Ovary (tissue), 9 donors: Measurements from ENCODE around the gene GLE1. TPM values are rescaled to one million over a fixed set of nuclear protein-coding genes. Genes with fewer than 3 reads are reported as not detected.
A peak's percentile ranks its signal among the peaks of the same experiment; 100 is the strongest.

ENCODE experiments used
- DNase-seq, 5 donors: peaks; one replicate each; pipeline ENCODE4 v3.0.0-alpha.2; 2019 to 2020
- H3K27ac ChIP-seq, 2 donors: fragments of 200-600 bp; one replicate each; pipeline versions ENCODE4 v1.5.1 to v1.8.0; 2019 to 2022
- H3K27me3 ChIP-seq: fragments of 200-600 bp; one replicate; pipeline ENCODE4 v1.8.0; 2022
- H3K36me3 ChIP-seq: fragments of 200-600 bp; sonication (generic); one replicate; pipeline ENCODE4 v1.5.1; 2019
- H3K4me1 ChIP-seq: one replicate; pipeline ENCODE4 v1.8.1; 2013; ENCODE audit warnings: mild to moderate bottlenecking, moderate library complexity; ENCODE audit not compliant: insufficient read depth
- H3K4me3 ChIP-seq: fragments of 200-600 bp; sonication (generic); one replicate; pipeline ENCODE4 v1.5.1; 2017
- H3K9me3 ChIP-seq, 2 donors: fragments of 200-600 bp in 1 of 2; sonication (generic) in 1 of 2; one replicate each; pipeline versions ENCODE4 v1.5.1 to v1.8.1; 2013 to 2019; ENCODE audit warnings: mild to moderate bottlenecking in 1 of 2, moderate library complexity in 1 of 2
- CTCF ChIP-seq, 3 donors: fragments of 450-650 bp in 2 of 3; fragments of 200-600 bp in 1 of 3; IDR thresholded peaks; one replicate each; pipeline versions ENCODE4 v1.5.1 to v1.8.0; 2016 to 2022; ENCODE audit warnings: antibody characterized with exemption in 3 of 3, mild to moderate bottlenecking in 1 of 3
- EP300 ChIP-seq: sonication (generic); formaldehyde crosslinking; IDR thresholded peaks from one replicate; pipeline ENCODE4 v1.6.1; 2017; ENCODE audit warnings: antibody characterized with exemption
- POLR2A ChIP-seq: fragments of 450-650 bp; IDR thresholded peaks from one replicate; pipeline ENCODE4 v1.6.1; 2017; ENCODE audit warnings: antibody characterized with exemption, mild to moderate bottlenecking, moderate library complexity
- WGBS, 3 donors: extraction: QIAGEN DNeasy Blood & Tissue Kit in 1 of 3; methylation state at CpG; one replicate each; pipeline versions ENCODE4 v1.1.5 to v1.1.7; 2013 to 2017; 5-methylcytosine and 5-hydroxymethylcytosine counted together
- intact Hi-C, 4 donors: fragments of 100-400 bp; cut with DNase I; formaldehyde crosslinking; loops; one replicate each; pipeline versions ENCODE4 v1.11.0 to v1.15.1; 2022 to 2023
- polyA plus RNA-seq, 2 donors: library from polyadenylated mRNA; stranded (reverse); fragments of 200-250 nt in 1 of 2; fragments of 350-450 nt in 1 of 2; fragmentation: Illumina TruSeq in 1 of 2; extraction: RNeasy Lipid Tissue Mini Kit (QIAGEN cat#74804) in 1 of 2; gene quantifications; one replicate each; pipeline ENCODE4 v1.2.3, GENCODE V29; 2013 to 2014
- total RNA-seq, 7 donors: library from RNA; depleted of rRNA in 2 of 7; stranded (reverse); fragments of >200 nt in 2 of 7; fragmentation: NEBNext Ultra II Directional in 3 of 7; extraction: Animal tissue kit (Norgen Biotek cat#: 25700) in 3 of 7; gene quantifications; one replicate each; pipeline versions ENCODE4 v1.1.0 to v1.2.4, GENCODE V29; 2016 to 2023
- donor health status: DM: no; HTN: no; CAD: no; lungs with moderate emphysema.
- donor health status: DM: no; HTN: no; CAD: no.
- donor health status: Bipolar disorder and iron deficiency.
- donor health status: DM: yes; HTN: yes; CAD: no.
- donor health status: DM: no; HTN: no; CAD: no.
- donor health status: DM: yes; HTN: yes; CAD: no.

Gene GLE1
- total and polyA plus RNA-seq, 9 donors = 12.4 to 28.2 (median 19.0) TPM

DNA sequence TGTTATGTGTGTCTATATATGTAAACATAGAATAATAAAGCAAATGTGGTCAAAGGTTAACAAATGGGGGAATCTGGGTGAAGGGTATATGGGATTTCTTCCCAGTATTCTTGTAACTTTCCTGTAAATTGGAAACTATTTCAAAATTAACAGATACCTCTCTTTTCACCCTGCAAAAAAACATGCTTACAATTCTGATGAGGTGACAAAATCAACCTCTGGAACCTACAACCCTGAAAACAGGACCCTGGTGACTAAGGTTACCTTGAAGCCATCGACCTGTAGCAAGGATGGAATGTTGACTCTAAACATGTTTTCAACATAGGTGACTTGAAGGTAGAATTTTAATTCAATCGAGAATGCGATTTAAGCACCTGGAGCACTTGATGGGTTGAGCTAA is 42.0 kb downstream of the GLE1 start:
- H3K27me3 ChIP-seq = no peaks in the 10 kb centered on the region
- H3K4me3 ChIP-seq = no peak overlapping the region
- 80 to 97% (median 80%) methylated on average over 3 of the region's 3 CpGs for WGBS, 3 donors
- peaks cover 2% of the 10 kb centered on the region for H3K4me1 ChIP-seq
- TF ChIP-seq CTCF (IDR thresholded peaks at IDR 0.05) = no peak
- TF ChIP-seq EP300 = no peak
- TF ChIP-seq POLR2A = no peak
- no peaks in the 10 kb centered on the region for H3K36me3 ChIP-seq
- intact Hi-C loops = loop anchor here in 1 of 4 donors (5.0 kb wide), 1 partner anchor 44 kb away; the partner anchor contains the start of gene GLE1
- H3K9me3 ChIP-seq = no peaks in the 10 kb centered on the region
- no peak for DNase-seq
- no peak overlapping the region for H3K27ac ChIP-seq

GRCh38 chr9:128548876-128549275 is 44.4 kb downstream of the GLE1 start:
- no peak overlapping the region for H3K27ac ChIP-seq
- H3K4me3 ChIP-seq = no peak overlapping the region
- TF ChIP-seq CTCF (IDR thresholded peaks at IDR 0.05) (no peak), POLR2A (no peak), EP300 (no peak)
- DNase-seq = no peak
- no peaks in the 10 kb centered on the region for H3K9me3 ChIP-seq
- H3K27me3 ChIP-seq = no peaks in the 10 kb centered on the region
- WGBS, 3 donors = 81 to 89% (median 85%) methylated on average over 7 of the region's 7 CpGs
- intact Hi-C loops = loop anchor here in 1 of 4 donors (5.0 kb wide), 1 partner anchor 47 kb away; the partner anchor contains the start of gene GLE1
- no peaks in the 10 kb centered on the region for H3K36me3 ChIP-seq
- peaks cover 2% of the 10 kb centered on the region for H3K4me1 ChIP-seq

- H3K27ac ChIP-seq = peak overlapping the region in 1 of 2 donors; percentile 88
- no peaks in the 10 kb centered on the region for H3K36me3 ChIP-seq
- 38 to 53% (median 49%) methylated on average over 2 of the region's 2 CpGs for WGBS, 3 donors
- peaks cover 7% of the 10 kb centered on the region for H3K4me1 ChIP-seq
- H3K4me3 ChIP-seq = no peak overlapping the region
- no peaks in the 10 kb centered on the region for H3K27me3 ChIP-seq
- no peak for DNase-seq
- no peaks in the 10 kb centered on the region for H3K9me3 ChIP-seq
- intact Hi-C loops = loop anchor here in 1 of 4 donors (5.0 kb wide), 1 partner anchor 188 kb away; no protein-coding TSS in a partner anchor
- TF ChIP-seq CTCF (IDR thresholded peaks at IDR 0.05) = no peak
- TF ChIP-seq POLR2A = no peak
- TF ChIP-seq EP300 = no peak
Observed at GRCh38 chr9:128550226-128550625, 45.7 kb downstream of the GLE1 start.

GRCh38 chr9:128550770-128551656 is 46.5 kb downstream of the GLE1 start:
- H3K4me1 ChIP-seq = peaks cover 8% of the 10 kb centered on the region
- no peak for TF ChIP-seq EP300
- no peak for TF ChIP-seq POLR2A
- TF ChIP-seq CTCF (IDR thresholded peaks at IDR 0.05) = no peak
- WGBS, 3 donors = 12 to 15% (median 13%) methylated on average over 11 of the region's 11 CpGs
- H3K9me3 ChIP-seq = no peaks in the 10 kb centered on the region
- H3K27me3 ChIP-seq = no peaks in the 10 kb centered on the region
- no peak overlapping the region for H3K4me3 ChIP-seq
- no peaks in the 10 kb centered on the region for H3K36me3 ChIP-seq
- intact Hi-C loops = loop anchor here in 1 of 4 donors (5.0 kb wide), 1 partner anchor 189 kb away; no protein-coding TSS in a partner anchor
- DNase-seq = peak; percentile 16 to 47 (median 40)
- H3K27ac ChIP-seq = peak overlapping the region; percentile 70 to 88
